HCT116 (cell line): Measurements from ENCODE around the gene ZAP70. TPM values are rescaled to one million over a fixed set of nuclear protein-coding genes. Genes with fewer than 3 reads are reported as not detected.

ENCODE experiments used
- ATAC-seq: fragments of 200-7000 bp; cut with Tn5 transposase; 2 replicates; pipeline ENCODE4 v1.9.1; 2020; ENCODE audit warnings: mild to moderate bottlenecking, moderate library complexity
- BruUV-seq: library from RNA; stranded (reverse); fragments of 400-500 nt; replicated peaks from 2 replicates; lab custom pipeline; 2021; lab: Mats Ljungman, UMichigan
- CTCF ChIA-PET: fragments of 300-600 bp; sonication (Branson Sonifier 250); formaldehyde crosslinking; loops from one replicate; lab custom pipeline; 2021; ENCODE audit warnings: antibody characterized with exemption; lab: Charles Lee
- POLR2A ChIA-PET: fragments of 300-600, 350-600 bp; sonication (Branson Sonifier 250); formaldehyde crosslinking; loops from one replicate; lab custom pipeline; 2021; ENCODE audit warnings: antibody characterized with exemption; lab: Charles Lee
- RAD21 ChIA-PET, 2 experiments: fragments of 300-600 bp; sonication (Branson Sonifier 250); formaldehyde crosslinking; loops; one replicate each; lab custom pipeline; 2023; ENCODE audit warnings: low total read pairs in 2 of 2; ENCODE audit not compliant: uncharacterized antibody in 2 of 2, unreplicated experiment in 2 of 2, low non-redundant PET in 1 of 2; lab: Charles Lee
- DNase-seq: peaks from one replicate; pipeline ENCODE4 v3.0.0-alpha.2; 2010; ENCODE audit warnings: low read depth, low spot score
- H2AFZ ChIP-seq: fragments of 200-600 bp; shearing (Covaris generic), sonication (generic); 2 replicates; pipeline ENCODE4 v1.6.1; 2017; ENCODE audit warnings: low read depth, mixed run types, mixed read lengths, antibody characterized with exemption, low read length; ENCODE audit not compliant: poor library complexity, severe bottlenecking
- H3K27ac ChIP-seq: 2 replicates; pipeline ENCODE4 v1.5.1; 2012; ENCODE audit warnings: low read depth, low read length
- H3K27me3 ChIP-seq: fragments of 200-600 bp; sonication (generic); 2 replicates; pipeline ENCODE4 v1.6.1; 2016; ENCODE audit warnings: mixed run types, low read length, mixed read lengths; ENCODE audit not compliant: insufficient read depth
- H3K36me3 ChIP-seq, 2 experiments: fragments of 200-500 bp in 1 of 2; fragments of 200-600 bp in 1 of 2; sonication (Bioruptor generic) in 1 of 2; sonication (generic) in 1 of 2; 2 replicates each; pipeline versions ENCODE4 v1.5.1 to v1.6.1; 2014 to 2016; ENCODE audit warnings: low read length in 2 of 2, inconsistent platforms in 1 of 2, mixed read lengths in 1 of 2, mixed run types in 1 of 2; ENCODE audit not compliant: insufficient read depth in 2 of 2, control insufficient read depth in 1 of 2
- H3K4me1 ChIP-seq, 2 experiments: fragments of 200-600 bp in 1 of 2; sonication (generic) in 1 of 2; 2 replicates each; pipeline versions ENCODE4 v1.5.1 to v1.6.1; 2012 to 2017; ENCODE audit warnings: low read length in 2 of 2, inconsistent platforms in 1 of 2, mild to moderate bottlenecking in 1 of 2, mixed read lengths in 1 of 2, mixed run types in 1 of 2, moderate library complexity in 1 of 2; ENCODE audit not compliant: insufficient read depth in 2 of 2, control insufficient read depth in 1 of 2
- H3K4me2 ChIP-seq: fragments of 200-600 bp; sonication (generic); 2 replicates; pipeline ENCODE4 v1.6.1; 2017; ENCODE audit warnings: mixed run types, low read length, mixed read lengths
- H3K4me3 ChIP-seq, 2 experiments: fragments of 200-600 bp in 1 of 2; sonication (generic) in 1 of 2; replicated peaks in 1 of 2; 2 replicates each; pipeline ENCODE4 v1.5.1; 2011 to 2016; ENCODE audit warnings: low read length in 2 of 2, control low read depth in 1 of 2, low read depth in 1 of 2, mild to moderate bottlenecking in 1 of 2, mixed read lengths in 1 of 2, mixed run types in 1 of 2
- H3K79me2 ChIP-seq: fragments of 200-600 bp; sonication (generic); 2 replicates; pipeline ENCODE4 v1.6.1; 2017; ENCODE audit warnings: mild to moderate bottlenecking, mixed run types, low read length, moderate library complexity, mixed read lengths; ENCODE audit not compliant: insufficient read depth
- H3K9ac ChIP-seq: fragments of 200-600 bp; sonication (generic); 2 replicates; pipeline ENCODE4 v1.6.1; 2016; ENCODE audit warnings: low read length, mixed read lengths
- H3K9me2 ChIP-seq: fragments of 200-600 bp; sonication (generic), shearing (Covaris generic); 2 replicates; pipeline ENCODE4 v1.6.1; 2017; ENCODE audit warnings: mixed run types, mild to moderate bottlenecking, moderate library complexity; ENCODE audit not compliant: insufficient read depth
- H3K9me3 ChIP-seq, 2 experiments: fragments of 200-500 bp in 1 of 2; fragments of 200-600 bp in 1 of 2; sonication (Bioruptor generic) in 1 of 2; sonication (generic) in 1 of 2; 2 replicates each; pipeline ENCODE4 v1.6.1; 2014 to 2017; ENCODE audit warnings: low read length in 2 of 2, mixed read lengths in 2 of 2, inconsistent platforms in 1 of 2, low read depth in 1 of 2, mild to moderate bottlenecking in 1 of 2, mixed run types in 1 of 2, moderate library complexity in 1 of 2; ENCODE audit not compliant: control insufficient read depth in 1 of 2, insufficient read depth in 1 of 2
- H4K20me1 ChIP-seq: fragments of 200-600 bp; sonication (generic), shearing (Covaris generic); 2 replicates; pipeline ENCODE4 v1.6.1; 2017; ENCODE audit warnings: mixed run types, mild to moderate bottlenecking, moderate library complexity; ENCODE audit not compliant: insufficient read depth
- EGR1 ChIP-seq: IDR thresholded peaks from 2 replicates; pipeline ENCODE4 v1.6.1; 2012; ENCODE audit warnings: low read depth
- intact Hi-C: fragments of 100-400 bp; cut with micrococcal nuclease; formaldehyde crosslinking; loops from 2 replicates; pipeline ENCODE4 v1.10.0; 2022
- total RNA-seq: library from RNA; stranded (reverse); gene quantifications from one replicate; pipeline ENCODE4 v1.2.1, GENCODE V29; 2021; ENCODE audit not compliant: unreplicated experiment
- TF ChIP-seq, protein P1 (sequence below): IDR thresholded peaks from 2 replicates; pipeline ENCODE4 v1.6.1; 2011; ENCODE audit warnings: mild to moderate bottlenecking, low read length, moderate library complexity; ENCODE audit not compliant: insufficient replicate concordance; ENCODE audit errors: extremely low read depth

Gene ZAP70
- total RNA-seq, 1 experiment from 2014 or later = 0.91 TPM

GRCh38 chr2:97788986-97789644 is 75.7 kb downstream of the ZAP70 start:
- Histone ChIP-seq H3K4me3 (no peak overlapping the region), H4K20me1 (no peaks in the 10 kb centered on the region), H3K4me2 (no peak overlapping the region), H3K4me1 (no peaks in the 10 kb centered on the region), H3K79me2 (no peaks in the 10 kb centered on the region), H3K9me3 (no peaks in the 10 kb centered on the region), H2AFZ (no peak overlapping the region), H3K27ac (no peak overlapping the region), H3K36me3 (peaks cover 2 to 10% of the 10 kb centered on the region in 2 experiments; a peak in 2 of 4 replicates), H3K9me2 (no peaks in the 10 kb centered on the region), H3K27me3 (no peaks in the 10 kb centered on the region), H3K9ac (no peak overlapping the region)
- ChIA-PET RAD21 (no interaction called here), CTCF (no interaction called here), POLR2A (no interaction called here)
- DNase-seq = no peak
- no TSS peak for BruUV-seq
- no peak for ATAC-seq
- intact Hi-C loops = no loop called here
- TF ChIP-seq, protein P1, sequence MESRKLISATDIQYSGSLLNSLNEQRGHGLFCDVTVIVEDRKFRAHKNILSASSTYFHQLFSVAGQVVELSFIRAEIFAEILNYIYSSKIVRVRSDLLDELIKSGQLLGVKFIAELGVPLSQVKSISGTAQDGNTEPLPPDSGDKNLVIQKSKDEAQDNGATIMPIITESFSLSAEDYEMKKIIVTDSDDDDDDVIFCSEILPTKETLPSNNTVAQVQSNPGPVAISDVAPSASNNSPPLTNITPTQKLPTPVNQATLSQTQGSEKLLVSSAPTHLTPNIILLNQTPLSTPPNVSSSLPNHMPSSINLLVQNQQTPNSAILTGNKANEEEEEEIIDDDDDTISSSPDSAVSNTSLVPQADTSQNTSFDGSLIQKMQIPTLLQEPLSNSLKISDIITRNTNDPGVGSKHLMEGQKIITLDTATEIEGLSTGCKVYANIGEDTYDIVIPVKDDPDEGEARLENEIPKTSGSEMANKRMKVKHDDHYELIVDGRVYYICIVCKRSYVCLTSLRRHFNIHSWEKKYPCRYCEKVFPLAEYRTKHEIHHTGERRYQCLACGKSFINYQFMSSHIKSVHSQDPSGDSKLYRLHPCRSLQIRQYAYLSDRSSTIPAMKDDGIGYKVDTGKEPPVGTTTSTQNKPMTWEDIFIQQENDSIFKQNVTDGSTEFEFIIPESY = no peak
- TF ChIP-seq EGR1 = no peak

Other genes starting within 250 kb of the ZAP70 start
- gene ANKRD36B, start 123.7 kb upstream of the ZAP70 start, total RNA-seq = 16.5 TPM
- gene COX5B, start 67.5 kb upstream of the ZAP70 start, total RNA-seq = 283 TPM
- 42.8 TPM for gene ACTR1B, start 49.5 kb upstream of the ZAP70 start, total RNA-seq
- gene C2orf92, start 43.9 kb upstream of the ZAP70 start, total RNA-seq = 3.0 TPM